H9 (cell line): ENCODE data around the gene ZNF275. TPM values are rescaled to one million over a fixed set of nuclear protein-coding genes. Genes with fewer than 3 reads are reported as not detected.

Experiments used
- DNase-seq: peaks from one replicate; pipeline ENCODE4 v3.0.0-alpha.2; 2017
- H2AFZ ChIP-seq: one replicate; pipeline ENCODE4 v1.6.1; 2013; ENCODE audit warnings: mild to moderate bottlenecking, low read length, control low read depth, moderate library complexity
- H2AK5ac ChIP-seq: 2 replicates; pipeline ENCODE4 v1.6.1; 2013; ENCODE audit warnings: low read length, control low read depth, mixed read lengths; ENCODE audit not compliant: insufficient read length
- H2BK120ac ChIP-seq: one replicate; pipeline ENCODE4 v1.6.1; 2013; ENCODE audit warnings: low read depth, mild to moderate bottlenecking, low read length, control low read depth, inconsistent platforms; ENCODE audit not compliant: poor library complexity, severe bottlenecking
- H2BK12ac ChIP-seq: 2 replicates; pipeline ENCODE4 v1.6.1; 2013; ENCODE audit warnings: low read length, control low read depth, mixed read lengths, low read depth; ENCODE audit not compliant: insufficient read length
- H2BK15ac ChIP-seq: 2 replicates; pipeline ENCODE4 v1.6.1; 2013; ENCODE audit warnings: low read depth, low read length, control low read depth
- H2BK20ac ChIP-seq: one replicate; pipeline ENCODE4 v1.6.1; 2013; ENCODE audit warnings: low read depth, mild to moderate bottlenecking, low read length, control low read depth, inconsistent platforms; ENCODE audit not compliant: poor library complexity, severe bottlenecking
- H2BK5ac ChIP-seq: 2 replicates; pipeline ENCODE4 v1.6.1; 2013; ENCODE audit warnings: low read length, control low read depth, mixed read lengths; ENCODE audit not compliant: insufficient read length
- H3K14ac ChIP-seq: 2 replicates; pipeline ENCODE4 v1.6.1; 2013; ENCODE audit warnings: low read length, control low read depth; ENCODE audit not compliant: insufficient read depth
- H3K18ac ChIP-seq: 2 replicates; pipeline ENCODE4 v1.6.1; 2013; ENCODE audit warnings: low read depth, mild to moderate bottlenecking, mixed read lengths, low read length, control low read depth; ENCODE audit not compliant: insufficient read length
- H3K23ac ChIP-seq: 2 replicates; pipeline ENCODE4 v1.6.1; 2013; ENCODE audit warnings: low read length, control low read depth, mixed read lengths, low read depth; ENCODE audit not compliant: insufficient read length
- H3K23me2 ChIP-seq: 2 replicates; pipeline ENCODE4 v1.6.1; 2013; ENCODE audit warnings: low read depth, mild to moderate bottlenecking, mixed read lengths, low read length, control low read depth; ENCODE audit not compliant: insufficient read length, poor library complexity, severe bottlenecking
- H3K27ac ChIP-seq: 2 replicates; pipeline ENCODE4 v1.5.1; 2013; ENCODE audit warnings: low read length, control low read depth, mixed read lengths, low read depth; ENCODE audit not compliant: insufficient read length
- H3K27me3 ChIP-seq: 2 replicates; pipeline ENCODE4 v1.6.1; 2013; ENCODE audit warnings: low read length, control low read depth, inconsistent platforms; ENCODE audit not compliant: insufficient read depth
- H3K4ac ChIP-seq: 2 replicates; pipeline ENCODE4 v1.6.1; 2013; ENCODE audit warnings: low read depth, mild to moderate bottlenecking, control low read depth, inconsistent platforms, low read length, moderate library complexity
- H3K4me1 ChIP-seq: 2 replicates; pipeline ENCODE4 v1.6.1; 2013; ENCODE audit warnings: low read length, control low read depth, inconsistent platforms; ENCODE audit not compliant: insufficient read depth
- H3K4me2 ChIP-seq: 2 replicates; pipeline ENCODE4 v1.6.1; 2013; ENCODE audit warnings: low read length, control low read depth, mixed read lengths; ENCODE audit not compliant: insufficient read length, insufficient read depth
- H3K56ac ChIP-seq: 2 replicates; pipeline ENCODE4 v1.6.1; 2013; ENCODE audit warnings: low read depth, mild to moderate bottlenecking, mixed read lengths, low read length, control low read depth; ENCODE audit not compliant: insufficient read length
- H3K79me1 ChIP-seq: 2 replicates; pipeline ENCODE4 v1.6.1; 2013; ENCODE audit warnings: low read depth, mild to moderate bottlenecking, moderate library complexity, low read length, control low read depth, inconsistent platforms; ENCODE audit not compliant: insufficient read depth, poor library complexity, severe bottlenecking
- H3K79me2 ChIP-seq: 2 replicates; pipeline ENCODE4 v1.6.1; 2013; ENCODE audit warnings: low read length, control low read depth, inconsistent platforms; ENCODE audit not compliant: insufficient read depth
- H3K9ac ChIP-seq: 2 replicates; pipeline ENCODE4 v1.6.1; 2013; ENCODE audit warnings: low read length, control low read depth, mixed read lengths; ENCODE audit not compliant: insufficient read length; ENCODE audit errors: extremely low read depth
- H3K9me3 ChIP-seq: one replicate; pipeline ENCODE4 v1.6.1; 2013; ENCODE audit warnings: low read depth, low read length, inconsistent platforms; ENCODE audit not compliant: control insufficient read depth
- H3T11ph ChIP-seq: one replicate; pipeline ENCODE4 v1.6.1; 2013; ENCODE audit warnings: mild to moderate bottlenecking, low read length, control low read depth, inconsistent platforms
- H4K20me1 ChIP-seq: one replicate; pipeline ENCODE4 v1.6.1; 2013; ENCODE audit not compliant: control insufficient read depth, insufficient read length, insufficient read depth
- H4K5ac ChIP-seq: 2 replicates; pipeline ENCODE4 v1.6.1; 2013; ENCODE audit warnings: low read depth, mild to moderate bottlenecking, mixed read lengths, low read length, control low read depth; ENCODE audit not compliant: insufficient read length
- H4K8ac ChIP-seq: replicated peaks from 2 replicates; pipeline ENCODE4 v1.6.1; 2013; ENCODE audit warnings: low read length, control low read depth, mixed read lengths, low read depth; ENCODE audit not compliant: insufficient read length
- H4K91ac ChIP-seq: 2 replicates; pipeline ENCODE4 v1.6.1; 2013; ENCODE audit warnings: low read depth, mild to moderate bottlenecking, moderate library complexity, mixed read lengths, low read length, control low read depth; ENCODE audit not compliant: insufficient read length
- H3K27ac Mint-ChIP-seq, 3 experiments: 2 replicates in 2 of 3; 3 replicates in 1 of 3; pipeline ENCODE4 v1.8.0; 2020 to 2021; ENCODE audit warnings: mixed read lengths in 3 of 3, mild to moderate bottlenecking in 1 of 3, moderate library complexity in 1 of 3
- H3K27me3 Mint-ChIP-seq: 2 replicates; pipeline ENCODE4 v1.8.0; 2021; ENCODE audit warnings: low read depth, mild to moderate bottlenecking, moderate library complexity, mixed read lengths
- H3K36me3 Mint-ChIP-seq, 3 experiments: 2 replicates in 2 of 3; 3 replicates in 1 of 3; pipeline ENCODE4 v1.8.0; 2020 to 2021; ENCODE audit warnings: low read depth in 3 of 3, mixed read lengths in 3 of 3; ENCODE audit not compliant: insufficient read depth in 1 of 3
- H3K4me1 Mint-ChIP-seq, 2 experiments: 2 replicates each; pipeline ENCODE4 v1.8.0; 2020; ENCODE audit warnings: mixed read lengths in 2 of 2
- H3K4me3 Mint-ChIP-seq, 2 experiments: 2 replicates in 1 of 2; 3 replicates in 1 of 2; pipeline ENCODE4 v1.8.0; 2020 to 2021; ENCODE audit warnings: mild to moderate bottlenecking in 2 of 2, mixed read lengths in 2 of 2, moderate library complexity in 1 of 2
- H3K9me3 Mint-ChIP-seq, 2 experiments: 2 replicates in 1 of 2; 3 replicates in 1 of 2; pipeline ENCODE4 v1.8.0; 2020; ENCODE audit warnings: mild to moderate bottlenecking in 2 of 2, mixed read lengths in 2 of 2, moderate library complexity in 1 of 2
- WGBS: extraction: QIAGEN DNeasy Blood & Tissue Kit; methylation state at CpG from one replicate; pipeline ENCODE4 v1.1.7; 2013; ENCODE audit warnings: missing lambda C conversion rate, low lambda C conversion rate, mixed read lengths; ENCODE audit not compliant: insufficient read length; ENCODE audit errors: extremely low coverage; 5-methylcytosine and 5-hydroxymethylcytosine counted together
- total RNA-seq: library from RNA; stranded (reverse); gene quantifications from 2 replicates; pipeline ENCODE4 v1.2.1, GENCODE V29; 2021
- TF ChIP-seq, protein P1 (sequence below): fragments of 200-600 bp; sonication (generic); conservative IDR thresholded peaks from 3 replicates; pipeline ENCODE4 v1.8.0; 2021; ENCODE audit warnings: antibody characterized with exemption, mild to moderate bottlenecking

The ZNF275 gene
- total RNA-seq, 1 experiment from 2014 or later, result 11.8 TPM

DNA sequence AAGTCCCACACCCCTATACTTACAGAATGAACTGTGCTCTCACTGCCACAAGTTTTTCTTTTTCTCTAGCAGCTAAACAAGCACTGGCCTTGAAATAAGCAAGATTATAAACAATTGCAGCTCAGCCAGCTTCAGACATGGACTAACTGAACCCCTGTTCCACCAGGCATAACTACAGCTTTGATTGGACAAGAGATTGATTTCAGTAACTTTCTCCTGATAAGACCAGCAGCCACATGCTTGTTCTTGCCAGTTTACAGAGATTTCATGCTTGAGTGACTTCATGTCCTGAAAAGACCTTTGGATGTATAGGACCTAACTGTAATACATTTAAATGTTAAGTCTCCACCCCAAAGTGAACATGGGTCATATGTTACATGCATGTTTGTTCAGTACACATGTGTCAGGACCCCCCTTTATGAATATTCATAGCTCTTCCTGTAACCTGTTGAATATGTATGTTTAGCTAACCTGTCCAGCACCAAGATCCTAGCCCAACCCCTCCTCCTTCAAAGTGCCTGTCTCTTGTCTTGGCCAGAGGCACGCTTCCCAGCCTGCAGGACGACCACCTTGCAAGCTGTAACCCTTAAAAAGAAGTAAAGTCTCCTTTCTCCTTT lies 27.9 kb downstream of the ZNF275 start:
- no peaks in the 10 kb centered on the region for H3K79me1 ChIP-seq
- H4K8ac ChIP-seq, result no peak overlapping the region
- H2BK120ac ChIP-seq, result no peak overlapping the region
- H2BK12ac ChIP-seq, result no peak overlapping the region
- TF ChIP-seq, protein P1, sequence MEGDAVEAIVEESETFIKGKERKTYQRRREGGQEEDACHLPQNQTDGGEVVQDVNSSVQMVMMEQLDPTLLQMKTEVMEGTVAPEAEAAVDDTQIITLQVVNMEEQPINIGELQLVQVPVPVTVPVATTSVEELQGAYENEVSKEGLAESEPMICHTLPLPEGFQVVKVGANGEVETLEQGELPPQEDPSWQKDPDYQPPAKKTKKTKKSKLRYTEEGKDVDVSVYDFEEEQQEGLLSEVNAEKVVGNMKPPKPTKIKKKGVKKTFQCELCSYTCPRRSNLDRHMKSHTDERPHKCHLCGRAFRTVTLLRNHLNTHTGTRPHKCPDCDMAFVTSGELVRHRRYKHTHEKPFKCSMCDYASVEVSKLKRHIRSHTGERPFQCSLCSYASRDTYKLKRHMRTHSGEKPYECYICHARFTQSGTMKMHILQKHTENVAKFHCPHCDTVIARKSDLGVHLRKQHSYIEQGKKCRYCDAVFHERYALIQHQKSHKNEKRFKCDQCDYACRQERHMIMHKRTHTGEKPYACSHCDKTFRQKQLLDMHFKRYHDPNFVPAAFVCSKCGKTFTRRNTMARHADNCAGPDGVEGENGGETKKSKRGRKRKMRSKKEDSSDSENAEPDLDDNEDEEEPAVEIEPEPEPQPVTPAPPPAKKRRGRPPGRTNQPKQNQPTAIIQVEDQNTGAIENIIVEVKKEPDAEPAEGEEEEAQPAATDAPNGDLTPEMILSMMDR, result no peak
- H3K18ac ChIP-seq, result no peak overlapping the region
- no peak overlapping the region for H3K23ac ChIP-seq
- WGBS, result no CpG with 5 or more reads among the region's 2 CpGs
- no peak overlapping the region for H2BK20ac ChIP-seq
- Mint-ChIP-seq H3K36me3 (peaks cover 7 to 19% (median 10%) of the 10 kb centered on the region in 3 experiments; a peak in 6 of 7 replicates), H3K9me3 (peaks cover 78 to 83% of the 10 kb centered on the region in 2 experiments), H3K27ac (no peak overlapping the region), H3K4me1 (no peaks in the 10 kb centered on the region), H3K27me3 (peaks cover 8% of the 10 kb centered on the region), H3K4me3 (no peak overlapping the region)
- no peaks in the 10 kb centered on the region for H3K4me1 ChIP-seq
- no peak overlapping the region for H3K9ac ChIP-seq
- H3K23me2 ChIP-seq, result no peaks in the 10 kb centered on the region
- H2AK5ac ChIP-seq, result no peak overlapping the region
- H2AFZ ChIP-seq, result no peak overlapping the region
- no peak overlapping the region for H4K91ac ChIP-seq
- H3K27ac ChIP-seq, result no peak overlapping the region
- H3K56ac ChIP-seq, result no peak overlapping the region
- H3K79me2 ChIP-seq, result no peaks in the 10 kb centered on the region
- no peak overlapping the region for H2BK15ac ChIP-seq
- no peak overlapping the region for H3K4me2 ChIP-seq
- no peaks in the 10 kb centered on the region for H3K27me3 ChIP-seq
- no peak overlapping the region for H2BK5ac ChIP-seq
- no peaks in the 10 kb centered on the region for H4K20me1 ChIP-seq
- no peak overlapping the region for H3K4ac ChIP-seq
- H3K14ac ChIP-seq, result no peak overlapping the region
- no peak for DNase-seq
- no peak overlapping the region for H3T11ph ChIP-seq
- H4K5ac ChIP-seq, result no peak overlapping the region
- H3K9me3 ChIP-seq, result peaks cover 20% of the 10 kb centered on the region
